Right lobe of liver (tissue), 4 donors: ENCODE results near the gene ARL9.
A peak's percentile ranks its signal among the peaks of the same experiment; 100 is the strongest.

ENCODE experiments used
- CTCF ChIP-seq, 4 donors: fragments of 200-600 bp in 3 of 4; fragments of 450-650 bp in 1 of 4; IDR thresholded peaks; one replicate each; pipeline versions ENCODE4 v1.5.1 to v1.8.0; 2016 to 2022; ENCODE audit warnings: antibody characterized with exemption in 4 of 4, mild to moderate bottlenecking in 2 of 4
- POLR2A ChIP-seq: fragments of 450-650 bp; IDR thresholded peaks from one replicate; pipeline ENCODE4 v1.6.1; 2017; ENCODE audit warnings: antibody characterized with exemption, mild to moderate bottlenecking
- donor health status: DM: no; HTN: no; CAD: no.
- donor health status: DM: no; HTN: no; CAD: no.
- donor health status: DM: no; HTN: yes; CAD: no.

- TF ChIP-seq POLR2A (peak; percentile 64), CTCF (IDR thresholded peaks at IDR 0.05) (no peak)
These were observed 38.1 kb upstream of the ARL9 start, which contains the start of gene SRP72 for GRCh38 chr4:56467284-56468096.
